ENCODE data around the gene AGL. TPM values are rescaled to one million over a fixed set of nuclear protein-coding genes. Genes with fewer than 3 reads are reported as not detected.

The AGL gene
- polyA plus RNA-seq, 2 of the 4 experiments (the other 2 are of a cell fraction): 5.5 to 7.4 TPM

- Histone ChIP-seq H3K9me3 (no peaks in the 10 kb centered on the region), H3K4me3 (no peak overlapping the region), H3K4me1 (no peaks in the 10 kb centered on the region), H3K27ac (no peak overlapping the region), H3K4me2 (no peak overlapping the region)
- TF ChIP-seq RCOR1 (IDR thresholded peaks at IDR 0.05; ENCODE audit: low read depth, low read length): no peak
- TF ChIP-seq CTCF (IDR thresholded peaks at IDR 0.05): no peak
- TF ChIP-seq FOSB (CRISPR knock-in tag; IDR thresholded peaks at IDR 0.05): no peak
- TF ChIP-seq HEYL (CRISPR knock-in tag; IDR thresholded peaks at IDR 0.05): no peak
- TF ChIP-seq HOXB5 (CRISPR knock-in tag; IDR thresholded peaks at IDR 0.05): no peak
- TF ChIP-seq PHF8 (IDR thresholded peaks at IDR 0.05; ENCODE audit: borderline replicate concordance, low read depth): no peak
- TF ChIP-seq PBX3 (IDR thresholded peaks at IDR 0.05): no peak
- no peak for TF ChIP-seq NPAS2 (CRISPR knock-in tag; IDR thresholded peaks at IDR 0.05; ENCODE audit: borderline replicate concordance)
- TF ChIP-seq SMC3 (IDR thresholded peaks at IDR 0.05): no peak
- TF ChIP-seq TP53 (CRISPR knock-in tag; IDR thresholded peaks at IDR 0.05): no peak
- no peak for TF ChIP-seq JUN (IDR thresholded peaks at IDR 0.05)
- TF ChIP-seq KDM5A (IDR thresholded peaks at IDR 0.05): no peak
- TF ChIP-seq HMGXB4 (CRISPR knock-in tag; IDR thresholded peaks at IDR 0.05; ENCODE audit: borderline replicate concordance): no peak
- no peak for TF ChIP-seq MYC (IDR thresholded peaks at IDR 0.05; ENCODE audit: borderline replicate concordance, low read length)
- TF ChIP-seq ZNF302 (CRISPR knock-in tag; IDR thresholded peaks at IDR 0.05): no peak
- no peak for TF ChIP-seq EP300 (IDR thresholded peaks at IDR 0.05)
- TF ChIP-seq REST (IDR thresholded peaks at IDR 0.05): no peak
- ChIA-PET CTCF (no interaction called here), POLR2A (no interaction called here)
- no peak for FAIRE-seq
- DNase-seq (ENCODE audit: low read depth in 1 of 2, low spot score in 1 of 2): no peak
- no peak for ATAC-seq
These were observed 56.4 kb downstream of the AGL start for GRCh38 chr1:99906535-99906934.

- ChIA-PET CTCF (no interaction called here), POLR2A (no interaction called here)
- Histone ChIP-seq H3K27ac (no peak overlapping the region), H3K4me1 (no peaks in the 10 kb centered on the region), H3K4me2 (no peak overlapping the region), H3K9me3 (no peaks in the 10 kb centered on the region), H3K4me3 (no peak overlapping the region)
- no peak for FAIRE-seq
- DNase-seq (ENCODE audit: low read depth in 1 of 2, low spot score in 1 of 2): no peak
- 85% methylated on average over 3 of the region's 3 CpGs for WGBS (ENCODE audit: missing lambda C conversion rate)
- TF ChIP-seq POLR2AphosphoS2 (conservative IDR thresholded peaks at IDR 0.05; ENCODE audit: low read length) (no peak), ZSCAN20 (CRISPR knock-in tag; IDR thresholded peaks at IDR 0.05) (no peak), NPAS2 (CRISPR knock-in tag; IDR thresholded peaks at IDR 0.05; ENCODE audit: borderline replicate concordance) (no peak), EHF (CRISPR knock-in tag; IDR thresholded peaks at IDR 0.05) (no peak), CBX8 (IDR thresholded peaks at IDR 0.05) (no peak), USF2 (IDR thresholded peaks at IDR 0.05) (no peak), SMC3 (IDR thresholded peaks at IDR 0.05) (no peak), REST (IDR thresholded peaks at IDR 0.05) (no peak), EHMT2 (IDR thresholded peaks at IDR 0.05; ENCODE audit: low read depth) (no peak), ZFP36 (IDR thresholded peaks at IDR 0.05; ENCODE audit: borderline replicate concordance, partially characterized antibody) (no peak)
- no peak for ATAC-seq
These were observed 67.1 kb downstream of the AGL start for GRCh38 chr1:99917214-99917613.
